CD14-positive monocyte (primary cell): ENCODE data around the gene MSH2. TPM values are rescaled to one million over a fixed set of nuclear protein-coding genes. Genes with fewer than 3 reads are reported as not detected.
A peak's percentile ranks its signal among the peaks of the same experiment; 100 is the strongest.

ENCODE experiments used
- DNase-seq, 3 donors: peaks; one replicate each; pipeline ENCODE4 v3.0.0-alpha.2; 2011 to 2022
- H2AFZ ChIP-seq: 2 replicates; pipeline ENCODE4 v1.6.0; 2012; ENCODE audit warnings: mild to moderate bottlenecking, low read depth, low read length, inconsistent platforms; ENCODE audit not compliant: insufficient read depth, poor library complexity, severe bottlenecking
- H3K27ac ChIP-seq, 2 donors: 1 replicate in 1 of 2; 2 replicates in 1 of 2; pipeline ENCODE4 v1.5.1; 2012 to 2013; ENCODE audit warnings: low read length in 2 of 2, control low read depth in 1 of 2, inconsistent platforms in 1 of 2, low read depth in 1 of 2, mild to moderate bottlenecking in 1 of 2
- H3K27me3 ChIP-seq, 2 donors: one replicate each; pipeline versions ENCODE4 v1.6.0 to v1.6.1; 2011 to 2013; ENCODE audit warnings: low read length in 2 of 2; ENCODE audit not compliant: control insufficient read depth in 2 of 2, insufficient read depth in 2 of 2
- H3K36me3 ChIP-seq, 2 donors: replicated peaks in 1 of 2; 1 replicate in 1 of 2; 2 replicates in 1 of 2; pipeline versions ENCODE4 v1.5.1 to v1.6.1; 2012 to 2013; ENCODE audit warnings: low read length in 2 of 2, control low read depth in 1 of 2, inconsistent platforms in 1 of 2, mild to moderate bottlenecking in 1 of 2; ENCODE audit not compliant: insufficient read depth in 2 of 2, control insufficient read depth in 1 of 2
- H3K4me1 ChIP-seq, 2 donors: 1 replicate in 1 of 2; 2 replicates in 1 of 2; pipeline versions ENCODE4 v1.5.1 to v1.6.1; 2012 to 2013; ENCODE audit warnings: low read length in 2 of 2, control low read depth in 1 of 2, inconsistent platforms in 1 of 2, mild to moderate bottlenecking in 1 of 2, moderate library complexity in 1 of 2; ENCODE audit not compliant: insufficient read depth in 2 of 2, control insufficient read depth in 1 of 2
- H3K4me2 ChIP-seq: replicated peaks from 2 replicates; pipeline ENCODE3; 2012; ENCODE audit warnings: low read length, moderate library complexity, mild to moderate bottlenecking; ENCODE audit not compliant: poor library complexity, severe bottlenecking; ENCODE audit errors: extremely low read depth
- H3K4me3 ChIP-seq, 3 experiments: fragments of 200-600 bp in 1 of 3; sonication (generic) in 1 of 3; replicated peaks in 1 of 3; 1 replicate in 2 of 3; 2 replicates in 1 of 3; pipeline ENCODE4 v1.5.1; 2011 to 2013; ENCODE audit warnings: low read length in 3 of 3, mild to moderate bottlenecking in 3 of 3, control low read depth in 2 of 3, low read depth in 2 of 3, inconsistent platforms in 1 of 3, moderate library complexity in 1 of 3
- H3K79me2 ChIP-seq: 2 replicates; pipeline ENCODE4 v1.6.0; 2012; ENCODE audit warnings: mild to moderate bottlenecking, control low read depth, inconsistent platforms, low read length, moderate library complexity; ENCODE audit not compliant: insufficient read depth
- H3K9ac ChIP-seq: 2 replicates; pipeline ENCODE4 v1.6.0; 2017; ENCODE audit warnings: low read length, mild to moderate bottlenecking; ENCODE audit not compliant: insufficient read depth, poor library complexity, severe bottlenecking
- H3K9me3 ChIP-seq, 2 donors: replicated peaks in 1 of 2; 1 replicate in 1 of 2; 2 replicates in 1 of 2; pipeline versions ENCODE4 v1.5.1 to v1.6.1; 2012 to 2013; ENCODE audit warnings: low read length in 2 of 2, control low read depth in 1 of 2; ENCODE audit not compliant: control insufficient read depth in 1 of 2, insufficient read depth in 1 of 2
- H4K20me1 ChIP-seq: 2 replicates; pipeline ENCODE4 v1.6.0; 2012; ENCODE audit warnings: mild to moderate bottlenecking, low read length, control low read depth, moderate library complexity; ENCODE audit not compliant: insufficient read depth
- H3K27ac Mint-ChIP-seq, 7 donors: one replicate each; pipeline ENCODE4 v1.8.0; 2020; ENCODE audit warnings: mild to moderate bottlenecking in 7 of 7, mixed read lengths in 7 of 7, moderate library complexity in 6 of 7, inconsistent platforms in 2 of 7
- H3K27me3 Mint-ChIP-seq, 3 donors: one replicate each; pipeline ENCODE4 v1.8.0; 2021 to 2022; ENCODE audit warnings: low read depth in 3 of 3, mild to moderate bottlenecking in 3 of 3, mixed read lengths in 3 of 3, moderate library complexity in 3 of 3, inconsistent platforms in 1 of 3
- H3K36me3 Mint-ChIP-seq, 2 donors: one replicate each; pipeline ENCODE4 v1.8.0; 2020; ENCODE audit warnings: mixed read lengths in 2 of 2, inconsistent platforms in 1 of 2, mild to moderate bottlenecking in 1 of 2
- H3K4me1 Mint-ChIP-seq: one replicate; pipeline ENCODE4 v1.8.0; 2020; ENCODE audit warnings: mild to moderate bottlenecking, mixed read lengths
- H3K4me3 Mint-ChIP-seq, 2 donors: one replicate each; pipeline ENCODE4 v1.8.0; 2020; ENCODE audit warnings: mild to moderate bottlenecking in 2 of 2, mixed read lengths in 2 of 2, moderate library complexity in 1 of 2
- H3K9me3 Mint-ChIP-seq, 7 donors: one replicate each; pipeline ENCODE4 v1.8.0; 2020 to 2022; ENCODE audit warnings: mixed read lengths in 7 of 7, mild to moderate bottlenecking in 6 of 7, moderate library complexity in 6 of 7, inconsistent platforms in 2 of 7
- WGBS: methylation state at CpG from one replicate; pipeline ENCODE4 v1.1.5; 2013; ENCODE audit warnings: missing lambda C conversion rate; ENCODE audit not compliant: insufficient coverage; 5-methylcytosine and 5-hydroxymethylcytosine counted together
- intact Hi-C, 2 donors: fragments of 100-400 bp; cut with micrococcal nuclease; formaldehyde crosslinking; loops; one replicate each; pipeline versions ENCODE4 v1.15.0 to v1.15.1; 2023
- polyA plus RNA-seq, 3 donors: library from polyadenylated mRNA; depleted of rRNA in 1 of 3; unstranded in 2 of 3; stranded (reverse) in 1 of 3; fragments of 300-500 nt in 2 of 3; fragments of >200 nt in 1 of 3; fragmentation: Illumina TruSeq in 2 of 3; gene quantifications; 1 replicate in 2 of 3; 2 replicates in 1 of 3; pipeline ENCODE4 v1.2.3, GENCODE V29; 2012 to 2021
- TF ChIP-seq, protein P1 (sequence below): fragments of 200-600 bp; IDR thresholded peaks from one replicate; pipeline ENCODE4 v1.8.0; 2022; ENCODE audit warnings: antibody characterized with exemption, mild to moderate bottlenecking

MSH2 gene
- polyA plus RNA-seq, 3 donors: 1.5 to 2.8 (median 2.0) TPM

DNA sequence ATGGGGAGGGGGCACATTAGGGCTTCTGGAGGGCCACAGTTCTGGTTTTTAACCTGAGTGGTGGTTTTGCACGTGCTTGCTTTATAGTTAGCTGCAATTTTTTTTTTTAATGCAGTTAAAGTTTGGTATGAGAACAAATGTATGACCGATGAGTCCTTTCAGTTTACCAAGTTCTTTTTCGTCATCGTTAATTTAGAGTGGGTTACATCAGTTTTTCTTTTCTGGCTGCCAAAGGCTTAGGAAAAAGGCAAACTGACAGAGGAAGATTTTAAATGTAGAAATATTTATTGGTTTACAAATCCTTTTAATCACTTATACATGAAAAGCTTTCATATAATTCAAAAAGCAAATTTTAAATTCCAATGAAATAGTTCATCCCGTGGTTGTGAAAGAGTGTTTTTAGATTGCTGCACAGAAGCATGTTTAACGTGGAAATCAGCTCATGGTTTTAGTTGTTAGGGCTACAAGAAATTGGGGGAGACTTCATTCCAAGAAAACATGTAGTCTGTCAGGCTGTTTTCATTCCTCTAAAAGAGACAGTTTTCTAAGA is 82.9 kb downstream of the MSH2 start:
- Mint-ChIP-seq H3K27me3 (peaks cover 0 to 2% (median 0%) of the 10 kb centered on the region in 3 donors), H3K4me1 (peaks cover 15% of the 10 kb centered on the region), H3K36me3 (peaks cover 32% of the 10 kb centered on the region in 2 donors), H3K4me3 (no peak overlapping the region), H3K9me3 (peaks cover 0 to 2% (median 0%) of the 10 kb centered on the region in 7 donors), H3K27ac (no peak overlapping the region)
- Histone ChIP-seq H3K9me3 (no peaks in the 10 kb centered on the region), H3K36me3 (peaks cover 0 to 19% of the 10 kb centered on the region in 2 donors), H3K4me3 (no peak overlapping the region), H4K20me1 (no peaks in the 10 kb centered on the region), H3K4me2 (no peak overlapping the region), H3K27ac (no peak overlapping the region), H3K4me1 (peaks cover 0 to 7% of the 10 kb centered on the region in 2 donors), H3K27me3 (no peaks in the 10 kb centered on the region), H2AFZ (no peak overlapping the region), H3K79me2 (no peaks in the 10 kb centered on the region), H3K9ac (no peak overlapping the region)
- TF ChIP-seq, protein P1, sequence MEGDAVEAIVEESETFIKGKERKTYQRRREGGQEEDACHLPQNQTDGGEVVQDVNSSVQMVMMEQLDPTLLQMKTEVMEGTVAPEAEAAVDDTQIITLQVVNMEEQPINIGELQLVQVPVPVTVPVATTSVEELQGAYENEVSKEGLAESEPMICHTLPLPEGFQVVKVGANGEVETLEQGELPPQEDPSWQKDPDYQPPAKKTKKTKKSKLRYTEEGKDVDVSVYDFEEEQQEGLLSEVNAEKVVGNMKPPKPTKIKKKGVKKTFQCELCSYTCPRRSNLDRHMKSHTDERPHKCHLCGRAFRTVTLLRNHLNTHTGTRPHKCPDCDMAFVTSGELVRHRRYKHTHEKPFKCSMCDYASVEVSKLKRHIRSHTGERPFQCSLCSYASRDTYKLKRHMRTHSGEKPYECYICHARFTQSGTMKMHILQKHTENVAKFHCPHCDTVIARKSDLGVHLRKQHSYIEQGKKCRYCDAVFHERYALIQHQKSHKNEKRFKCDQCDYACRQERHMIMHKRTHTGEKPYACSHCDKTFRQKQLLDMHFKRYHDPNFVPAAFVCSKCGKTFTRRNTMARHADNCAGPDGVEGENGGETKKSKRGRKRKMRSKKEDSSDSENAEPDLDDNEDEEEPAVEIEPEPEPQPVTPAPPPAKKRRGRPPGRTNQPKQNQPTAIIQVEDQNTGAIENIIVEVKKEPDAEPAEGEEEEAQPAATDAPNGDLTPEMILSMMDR: no peak
- WGBS: 84% methylated on average over 2 of the region's 6 CpGs
- no peak for DNase-seq
- intact Hi-C loops: no loop called here

DNA sequence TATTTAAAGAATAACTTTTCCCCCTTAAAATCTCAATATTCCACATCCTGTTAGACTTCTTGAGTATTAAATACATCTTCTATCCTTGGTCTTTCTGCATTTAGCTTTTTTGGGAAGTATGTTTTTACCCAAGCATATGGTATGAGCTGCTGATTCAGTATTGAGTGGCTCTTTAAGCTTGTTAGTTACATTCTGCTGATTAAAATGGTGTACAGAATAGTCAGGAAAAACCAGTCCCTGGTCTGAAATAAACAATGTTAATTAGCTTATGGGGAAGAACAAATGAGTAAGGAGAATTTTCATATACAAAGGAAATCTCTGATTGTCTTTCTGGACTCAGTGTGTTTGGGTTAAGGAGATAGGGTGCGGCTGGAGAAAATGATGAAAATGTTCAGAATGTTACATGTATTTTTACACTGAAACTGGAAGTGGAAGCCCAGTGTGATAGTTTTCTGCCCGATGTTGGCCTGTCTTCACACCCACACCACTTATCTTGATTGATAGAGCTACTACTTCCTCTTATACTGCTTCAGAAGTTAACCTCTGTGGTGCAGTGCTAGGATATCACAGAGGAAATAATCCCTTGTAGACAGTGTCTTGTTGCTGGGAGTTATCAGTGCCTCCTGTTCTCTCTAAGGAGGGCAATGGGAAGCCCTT is 84.0 kb downstream of the MSH2 start:
- Histone ChIP-seq H3K4me3 (no peak overlapping the region), H2AFZ (no peak overlapping the region), H3K9ac (no peak overlapping the region), H3K27ac (no peak overlapping the region), H3K36me3 (peaks cover 0 to 19% of the 10 kb centered on the region in 2 donors), H3K9me3 (no peaks in the 10 kb centered on the region), H4K20me1 (no peaks in the 10 kb centered on the region), H3K4me1 (peaks cover 0 to 7% of the 10 kb centered on the region in 2 donors), H3K27me3 (no peaks in the 10 kb centered on the region), H3K4me2 (no peak overlapping the region), H3K79me2 (no peaks in the 10 kb centered on the region)
- Mint-ChIP-seq H3K9me3 (peaks cover 0 to 2% (median 0%) of the 10 kb centered on the region in 7 donors), H3K36me3 (peaks cover 25 to 28% of the 10 kb centered on the region in 2 donors), H3K4me1 (peaks cover 15% of the 10 kb centered on the region), H3K27ac (peak overlapping the region in 4 of 7 donors; percentile 1 to 57 (median 26)), H3K4me3 (peak overlapping the region in 1 of 2 donors; percentile 18), H3K27me3 (peaks cover 0 to 2% (median 0%) of the 10 kb centered on the region in 3 donors)
- intact Hi-C loops: no loop called here
- WGBS: no CpG with 5 or more reads among the region's 2 CpGs
- no peak for DNase-seq
- TF ChIP-seq, protein P1: no peak
